Renal cortical epithelial cell (primary cell): ENCODE data around the gene C19orf53. TPM values are rescaled to one million over a fixed set of nuclear protein-coding genes. Genes with fewer than 3 reads are reported as not detected.
A peak's percentile ranks its signal among the peaks of the same experiment; 100 is the strongest.

ENCODE experiments used
- DNase-seq: peaks from one replicate; pipeline ENCODE4 v3.0.0-alpha.2; 2011; ENCODE audit warnings: low read depth
- total RNA-seq: library from RNA; depleted of rRNA; stranded (reverse); fragments of >200 nt; gene quantifications from 2 replicates; pipeline ENCODE4 v1.2.3, GENCODE V29; 2014

The C19orf53 gene
- total RNA-seq, 1 donor from 2014 or later = 48.2 TPM

- DNase-seq = peak; percentile 40
Measured at GRCh38 chr19:13795595-13796300, 21.5 kb downstream of the C19orf53 start.

- peak; percentile 93 for DNase-seq
Measured at GRCh38 chr19:13796301-13797057, 22.2 kb downstream of the C19orf53 start.

GRCh38 chr19:13797058-13797440, 22.8 kb downstream of the C19orf53 start:
- DNase-seq = no peak

GRCh38 chr19:13797870-13798269, 23.6 kb downstream of the C19orf53 start:
- DNase-seq = peak; percentile 76

- no peak for DNase-seq
Measured at GRCh38 chr19:13799669-13800068, 25.4 kb downstream of the C19orf53 start.

- DNase-seq = no peak
Measured at GRCh38 chr19:13803038-13803437, 28.8 kb downstream of the C19orf53 start.

GRCh38 chr19:13804830-13805683, 30.8 kb downstream of the C19orf53 start:
- no peak for DNase-seq

- no peak for DNase-seq
Measured at GRCh38 chr19:13806728-13807127, 32.5 kb downstream of the C19orf53 start.

- DNase-seq = no peak
Measured at GRCh38 chr19:13807421-13808021, 33.3 kb downstream of the C19orf53 start.

- no peak for DNase-seq
Measured at GRCh38 chr19:13808856-13809255, 34.6 kb downstream of the C19orf53 start.

- DNase-seq = no peak
Measured at GRCh38 chr19:13812544-13812943, 38.3 kb downstream of the C19orf53 start.

- no peak for DNase-seq
Measured at GRCh38 chr19:13813147-13813546, 38.9 kb downstream of the C19orf53 start.

- no peak for DNase-seq
Measured at GRCh38 chr19:13814550-13814949, 40.3 kb downstream of the C19orf53 start.

- no peak for DNase-seq
Measured at GRCh38 chr19:13817018-13817614, 42.9 kb downstream of the C19orf53 start.

- DNase-seq = no peak
Measured at GRCh38 chr19:13817615-13818371, 43.5 kb downstream of the C19orf53 start.

- DNase-seq = no peak
Measured at GRCh38 chr19:13819238-13819637, 45.0 kb downstream of the C19orf53 start.

GRCh38 chr19:13821292-13821691, 47.0 kb downstream of the C19orf53 start:
- no peak for DNase-seq

GRCh38 chr19:13823256-13823655, 49.0 kb downstream of the C19orf53 start:
- DNase-seq = no peak

GRCh38 chr19:13823901-13824300, 49.6 kb downstream of the C19orf53 start:
- no peak for DNase-seq

- no peak for DNase-seq
Measured at GRCh38 chr19:13824703-13825102, 50.4 kb downstream of the C19orf53 start.
